Right lobe of liver (tissue), 4 donors: ENCODE results near the gene THAP8.

ENCODE experiments used
- POLR2A ChIP-seq: fragments of 450-650 bp; IDR thresholded peaks from one replicate; pipeline ENCODE4 v1.6.1; 2017; ENCODE audit warnings: antibody characterized with exemption, mild to moderate bottlenecking
- TF ChIP-seq, protein P1 (sequence below), 4 donors: fragments of 200-600 bp in 3 of 4; fragments of 450-650 bp in 1 of 4; IDR thresholded peaks; one replicate each; pipeline versions ENCODE4 v1.5.1 to v1.8.0; 2016 to 2022; ENCODE audit warnings: antibody characterized with exemption in 4 of 4, mild to moderate bottlenecking in 2 of 4
- donor health status: DM: no; HTN: no; CAD: no.
- donor health status: DM: no; HTN: no; CAD: no.
- donor health status: DM: no; HTN: yes; CAD: no.

DNA sequence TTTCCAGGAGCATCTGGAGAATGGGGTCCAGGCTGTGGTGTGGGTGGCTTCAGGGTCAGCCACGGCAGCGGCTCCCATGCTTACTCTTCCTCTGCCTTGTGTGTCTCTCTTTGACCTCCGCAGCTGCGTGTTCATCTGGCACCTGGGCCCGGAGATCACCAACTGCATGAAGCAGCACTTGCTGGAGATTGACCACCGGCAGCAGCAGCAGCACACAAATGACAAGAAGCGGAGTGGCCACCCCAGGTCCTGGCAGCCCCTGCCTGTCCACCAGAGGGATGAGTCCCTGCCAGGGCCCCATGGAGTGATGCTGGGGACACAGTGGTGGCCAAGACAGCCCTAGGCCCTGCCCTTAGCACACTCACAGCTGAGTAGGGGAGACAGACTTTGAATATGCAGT lies 38.5 kb upstream of the THAP8 start:
- TF ChIP-seq, protein P1, sequence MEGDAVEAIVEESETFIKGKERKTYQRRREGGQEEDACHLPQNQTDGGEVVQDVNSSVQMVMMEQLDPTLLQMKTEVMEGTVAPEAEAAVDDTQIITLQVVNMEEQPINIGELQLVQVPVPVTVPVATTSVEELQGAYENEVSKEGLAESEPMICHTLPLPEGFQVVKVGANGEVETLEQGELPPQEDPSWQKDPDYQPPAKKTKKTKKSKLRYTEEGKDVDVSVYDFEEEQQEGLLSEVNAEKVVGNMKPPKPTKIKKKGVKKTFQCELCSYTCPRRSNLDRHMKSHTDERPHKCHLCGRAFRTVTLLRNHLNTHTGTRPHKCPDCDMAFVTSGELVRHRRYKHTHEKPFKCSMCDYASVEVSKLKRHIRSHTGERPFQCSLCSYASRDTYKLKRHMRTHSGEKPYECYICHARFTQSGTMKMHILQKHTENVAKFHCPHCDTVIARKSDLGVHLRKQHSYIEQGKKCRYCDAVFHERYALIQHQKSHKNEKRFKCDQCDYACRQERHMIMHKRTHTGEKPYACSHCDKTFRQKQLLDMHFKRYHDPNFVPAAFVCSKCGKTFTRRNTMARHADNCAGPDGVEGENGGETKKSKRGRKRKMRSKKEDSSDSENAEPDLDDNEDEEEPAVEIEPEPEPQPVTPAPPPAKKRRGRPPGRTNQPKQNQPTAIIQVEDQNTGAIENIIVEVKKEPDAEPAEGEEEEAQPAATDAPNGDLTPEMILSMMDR (IDR thresholded peaks at IDR 0.05) = no peak
- TF ChIP-seq POLR2A = no peak
